ENCODE results near the gene BRD7.

The BRD7 gene

GRCh38 chr16:50269769-50270509 lies 98.8 kb downstream of the BRD7 start:
- H3K4me1 ChIP-seq (ENCODE audit: control insufficient read depth, insufficient read depth, low read length): 0 out of 2 replicates have a peak, but pooled peaks cover 3% of the 10 kb centered on the region
- no peaks in the 10 kb centered on the region for H3K36me3 ChIP-seq (ENCODE audit: control insufficient read depth in 2 of 2, insufficient read depth in 1 of 2, low read length in 2 of 2)
- ChIA-PET POLR2A (no interaction called here), CTCF (no interaction called here)
- H3K4me3 ChIP-seq (ENCODE audit: low read depth, low read length): no peak overlapping the region
- no peaks in the 10 kb centered on the region for H3K9me3 ChIP-seq (ENCODE audit: control insufficient read depth, insufficient read depth, low read depth, low read length)
- TF ChIP-seq ZNF600 (tag by site-specific recombination; IDR thresholded peaks at IDR 0.05) (no peak), ZNF280D (tag by site-specific recombination; IDR thresholded peaks at IDR 0.05) (no peak), ZNF335 (tag by site-specific recombination; conservative IDR thresholded peaks at IDR 0.05) (no peak), BCL11B (tag by site-specific recombination; IDR thresholded peaks at IDR 0.05; ENCODE audit: low read depth) (no peak), KLF1 (tag by site-specific recombination; IDR thresholded peaks at IDR 0.05) (no peak), ZNF311 (tag by site-specific recombination; IDR thresholded peaks at IDR 0.05; ENCODE audit: borderline replicate concordance) (no peak)
- no peak overlapping the region for H3K27ac ChIP-seq (ENCODE audit: extremely low read depth, low read depth, low read length)

DNA sequence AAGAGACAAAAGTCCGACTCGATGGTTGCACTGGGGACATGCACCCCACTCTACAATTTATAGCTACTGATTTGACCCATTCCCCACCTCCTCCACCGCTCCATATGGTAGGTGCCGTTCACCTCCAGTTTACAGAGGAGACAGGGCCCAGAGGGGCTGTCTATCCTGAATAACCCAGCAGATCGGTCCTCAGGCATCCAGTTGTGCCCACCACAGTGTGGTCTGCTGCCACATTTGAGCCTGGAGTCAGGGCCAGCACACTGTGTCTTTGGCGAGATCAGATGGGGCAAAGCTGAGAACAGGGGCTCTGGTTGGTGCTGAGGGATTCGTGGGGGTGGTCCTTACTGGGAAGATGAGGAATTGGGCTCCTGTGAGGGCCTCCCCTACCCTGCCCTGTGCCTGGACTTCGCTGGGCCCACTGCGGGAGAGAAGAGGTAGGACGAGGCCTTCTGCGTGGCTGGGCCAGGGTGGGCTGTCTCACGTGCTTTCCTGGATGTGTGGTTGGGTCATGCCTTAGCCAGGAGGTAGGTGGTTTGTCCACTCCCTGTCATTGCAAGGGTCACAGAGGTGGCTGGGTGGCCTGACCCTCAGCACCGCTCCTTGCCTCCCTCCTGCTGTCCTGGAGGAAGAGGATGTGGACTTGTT lies 99.6 kb downstream of the BRD7 start:
- Histone ChIP-seq H3K9me3 (ENCODE audit: control insufficient read depth, insufficient read depth, low read depth, low read length) (no peaks in the 10 kb centered on the region), H3K4me1 (ENCODE audit: control insufficient read depth, insufficient read depth, low read length) (0 out of 2 replicates have a peak, but pooled peaks cover 3% of the 10 kb centered on the region), H3K27ac (ENCODE audit: extremely low read depth, low read depth, low read length) (no peak overlapping the region), H3K4me3 (ENCODE audit: low read depth, low read length) (no peak overlapping the region), H3K36me3 (ENCODE audit: control insufficient read depth in 2 of 2, insufficient read depth in 1 of 2, low read length in 2 of 2) (no peaks in the 10 kb centered on the region)
- POLR2A ChIA-PET: no interaction called here
- CTCF ChIA-PET: interaction anchor here (0.6 kb wide), 1 partner anchor 9 kb away, joined by 6 read pairs; no protein-coding TSS in a partner anchor
- no peak for TF ChIP-seq ZNF211 (tag by site-specific recombination; IDR thresholded peaks at IDR 0.05; ENCODE audit: low read depth)
- no peak for TF ChIP-seq ZBTB48 (tag by site-specific recombination; IDR thresholded peaks at IDR 0.05)
- TF ChIP-seq, protein P1, sequence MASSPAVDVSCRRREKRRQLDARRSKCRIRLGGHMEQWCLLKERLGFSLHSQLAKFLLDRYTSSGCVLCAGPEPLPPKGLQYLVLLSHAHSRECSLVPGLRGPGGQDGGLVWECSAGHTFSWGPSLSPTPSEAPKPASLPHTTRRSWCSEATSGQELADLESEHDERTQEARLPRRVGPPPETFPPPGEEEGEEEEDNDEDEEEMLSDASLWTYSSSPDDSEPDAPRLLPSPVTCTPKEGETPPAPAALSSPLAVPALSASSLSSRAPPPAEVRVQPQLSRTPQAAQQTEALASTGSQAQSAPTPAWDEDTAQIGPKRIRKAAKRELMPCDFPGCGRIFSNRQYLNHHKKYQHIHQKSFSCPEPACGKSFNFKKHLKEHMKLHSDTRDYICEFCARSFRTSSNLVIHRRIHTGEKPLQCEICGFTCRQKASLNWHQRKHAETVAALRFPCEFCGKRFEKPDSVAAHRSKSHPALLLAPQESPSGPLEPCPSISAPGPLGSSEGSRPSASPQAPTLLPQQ (tag by site-specific recombination; IDR thresholded peaks at IDR 0.05): no peak
- no peak for TF ChIP-seq KLF7 (tag by site-specific recombination; IDR thresholded peaks at IDR 0.05; ENCODE audit: borderline replicate concordance)

- no peak overlapping the region for H3K27ac ChIP-seq (ENCODE audit: extremely low read depth, low read depth, low read length)
- 0 out of 2 replicates have a peak, but pooled peaks cover 3% of the 10 kb centered on the region for H3K4me1 ChIP-seq (ENCODE audit: control insufficient read depth, insufficient read depth, low read length)
- H3K36me3 ChIP-seq (ENCODE audit: control insufficient read depth in 2 of 2, insufficient read depth in 1 of 2, low read length in 2 of 2): no peaks in the 10 kb centered on the region
- H3K9me3 ChIP-seq (ENCODE audit: control insufficient read depth, insufficient read depth, low read depth, low read length): no peaks in the 10 kb centered on the region
- no peak overlapping the region for H3K4me3 ChIP-seq (ENCODE audit: low read depth, low read length)
- POLR2A ChIA-PET: no interaction called here
- CTCF ChIA-PET: interaction anchor here (0.6 kb wide), 1 partner anchor 10 kb away, joined by 6 read pairs; no protein-coding TSS in a partner anchor
- TF ChIP-seq ZNF362 (tag by site-specific recombination; IDR thresholded peaks at IDR 0.05) (no peak), ZNF558 (tag by site-specific recombination; IDR thresholded peaks at IDR 0.05) (no peak), ZBTB26 (tag by site-specific recombination; optimal IDR thresholded peaks at IDR 0.05) (no peak), REPIN1 (tag by site-specific recombination; IDR thresholded peaks at IDR 0.05; ENCODE audit: low read depth) (no peak)
- TF ChIP-seq, protein P2, sequence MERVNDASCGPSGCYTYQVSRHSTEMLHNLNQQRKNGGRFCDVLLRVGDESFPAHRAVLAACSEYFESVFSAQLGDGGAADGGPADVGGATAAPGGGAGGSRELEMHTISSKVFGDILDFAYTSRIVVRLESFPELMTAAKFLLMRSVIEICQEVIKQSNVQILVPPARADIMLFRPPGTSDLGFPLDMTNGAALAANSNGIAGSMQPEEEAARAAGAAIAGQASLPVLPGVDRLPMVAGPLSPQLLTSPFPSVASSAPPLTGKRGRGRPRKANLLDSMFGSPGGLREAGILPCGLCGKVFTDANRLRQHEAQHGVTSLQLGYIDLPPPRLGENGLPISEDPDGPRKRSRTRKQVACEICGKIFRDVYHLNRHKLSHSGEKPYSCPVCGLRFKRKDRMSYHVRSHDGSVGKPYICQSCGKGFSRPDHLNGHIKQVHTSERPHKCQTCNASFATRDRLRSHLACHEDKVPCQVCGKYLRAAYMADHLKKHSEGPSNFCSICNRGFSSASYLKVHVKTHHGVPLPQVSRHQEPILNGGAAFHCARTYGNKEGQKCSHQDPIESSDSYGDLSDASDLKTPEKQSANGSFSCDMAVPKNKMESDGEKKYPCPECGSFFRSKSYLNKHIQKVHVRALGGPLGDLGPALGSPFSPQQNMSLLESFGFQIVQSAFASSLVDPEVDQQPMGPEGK (tag by site-specific recombination; IDR thresholded peaks at IDR 0.05): no peak
- TF ChIP-seq, protein P3, sequence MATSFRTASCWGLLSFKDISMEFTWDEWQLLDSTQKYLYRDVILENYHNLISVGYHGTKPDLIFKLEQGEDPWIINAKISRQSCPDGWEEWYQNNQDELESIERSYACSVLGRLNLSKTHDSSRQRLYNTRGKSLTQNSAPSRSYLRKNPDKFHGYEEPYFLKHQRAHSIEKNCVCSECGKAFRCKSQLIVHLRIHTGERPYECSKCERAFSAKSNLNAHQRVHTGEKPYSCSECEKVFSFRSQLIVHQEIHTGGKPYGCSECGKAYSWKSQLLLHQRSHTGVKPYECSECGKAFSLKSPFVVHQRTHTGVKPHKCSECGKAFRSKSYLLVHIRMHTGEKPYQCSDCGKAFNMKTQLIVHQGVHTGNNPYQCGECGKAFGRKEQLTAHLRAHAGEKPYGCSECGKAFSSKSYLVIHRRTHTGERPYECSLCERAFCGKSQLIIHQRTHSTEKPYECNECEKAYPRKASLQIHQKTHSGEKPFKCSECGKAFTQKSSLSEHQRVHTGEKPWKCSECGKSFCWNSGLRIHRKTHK (tag by site-specific recombination; IDR thresholded peaks at IDR 0.05): no peak
Observed at GRCh38 chr16:50268352-50268751, 100.4 kb downstream of the BRD7 start.

All from HEK293 (cell line).